CD4-positive, alpha-beta memory T cell (primary cell): Measurements from ENCODE around the gene SERPINA1. TPM values are rescaled to one million over a fixed set of nuclear protein-coding genes. Genes with fewer than 3 reads are reported as not detected.
"Not testable (repeated sequence)": the region's sequence is repeated elsewhere in the genome, so short reads cannot be mapped to it uniquely, and the experiment has no call there.

Experiments used
- CTCF ChIA-PET: fragments of 350-600 bp; sonication (Branson Sonifier 250); formaldehyde crosslinking; loops from one replicate; lab custom pipeline; 2021; ENCODE audit warnings: inconsistent platforms; ENCODE audit not compliant: partially characterized antibody; lab: Charles Lee
- POLR2A ChIA-PET: fragments of 350-600 bp; sonication (Branson Sonifier 250); formaldehyde crosslinking; loops from one replicate; lab custom pipeline; 2021; ENCODE audit not compliant: partially characterized antibody; lab: Charles Lee
- DNase-seq, 5 donors: peaks; one replicate each; pipeline versions ENCODE4 v3.0.0 to v3.0.0-alpha.2; 2020 to 2022; ENCODE audit warnings: mixed read lengths in 1 of 5
- H3K27ac ChIP-seq: one replicate; pipeline ENCODE4 v1.7.0; 2013; ENCODE audit warnings: low read depth, low read length
- H3K27me3 ChIP-seq: 2 replicates; pipeline ENCODE4 v1.7.0; 2013; ENCODE audit warnings: mild to moderate bottlenecking, low read length, moderate library complexity; ENCODE audit not compliant: insufficient read depth
- H3K36me3 ChIP-seq: 2 replicates; pipeline ENCODE4 v1.7.0; 2013; ENCODE audit warnings: mild to moderate bottlenecking, low read length, moderate library complexity; ENCODE audit not compliant: insufficient read depth
- H3K4me1 ChIP-seq: 2 replicates; pipeline ENCODE4 v1.7.0; 2013; ENCODE audit warnings: mild to moderate bottlenecking, low read length, moderate library complexity; ENCODE audit not compliant: insufficient read depth
- H3K4me3 ChIP-seq, 2 donors: one replicate each; pipeline ENCODE4 v1.7.0; 2013; ENCODE audit warnings: low read length in 2 of 2, mild to moderate bottlenecking in 1 of 2
- H3K9me3 ChIP-seq, 2 donors: one replicate each; pipeline ENCODE4 v1.7.0; 2013; ENCODE audit warnings: low read length in 2 of 2, control low read depth in 1 of 2; ENCODE audit not compliant: control insufficient read depth in 1 of 2
- H3K27ac Mint-ChIP-seq, 7 donors: one replicate each; pipeline ENCODE4 v1.8.0; 2020 to 2021; ENCODE audit warnings: mixed read lengths in 7 of 7, mild to moderate bottlenecking in 6 of 7, inconsistent platforms in 3 of 7, moderate library complexity in 3 of 7
- H3K27me3 Mint-ChIP-seq, 2 donors: one replicate each; pipeline ENCODE4 v1.8.0; 2020 to 2021; ENCODE audit warnings: mixed read lengths in 2 of 2
- H3K36me3 Mint-ChIP-seq, 2 donors: one replicate each; pipeline ENCODE4 v1.8.0; 2020 to 2021; ENCODE audit warnings: mixed read lengths in 2 of 2, inconsistent platforms in 1 of 2, mild to moderate bottlenecking in 1 of 2
- H3K4me1 Mint-ChIP-seq, 4 donors: one replicate each; pipeline ENCODE4 v1.8.0; 2020 to 2021; ENCODE audit warnings: mixed read lengths in 4 of 4, mild to moderate bottlenecking in 1 of 4
- H3K4me3 Mint-ChIP-seq, 8 donors: one replicate each; pipeline ENCODE4 v1.8.0; 2020 to 2021; ENCODE audit warnings: mixed read lengths in 8 of 8, mild to moderate bottlenecking in 7 of 8, moderate library complexity in 6 of 8, inconsistent platforms in 3 of 8
- H3K9me3 Mint-ChIP-seq, 8 donors: one replicate each; pipeline ENCODE4 v1.8.0; 2020 to 2021; ENCODE audit warnings: mixed read lengths in 8 of 8, mild to moderate bottlenecking in 5 of 8, inconsistent platforms in 3 of 8, moderate library complexity in 1 of 8
- intact Hi-C: fragments of 100-400 bp; cut with micrococcal nuclease; formaldehyde crosslinking; loops from one replicate; pipeline ENCODE4 v1.15.1; 2023
- polyA plus RNA-seq, 2 donors: library from polyadenylated mRNA; unstranded; fragments of 300-500 nt; fragmentation: Illumina TruSeq; gene quantifications; one replicate each; pipeline ENCODE4 v1.2.3, GENCODE V29; 2021
- total RNA-seq, 2 experiments: library from RNA; stranded (reverse); gene quantifications; one replicate each; pipeline ENCODE4 v1.2.3, GENCODE V29; 2021

SERPINA1 gene
- total and polyA plus RNA-seq, 4 experiments from 2014 or later: 0.44 to 0.58 TPM; not detected in 2

GRCh38 chr14:94417497-94418205 is 29.2 kb upstream of the SERPINA1 start:
- H3K9me3 ChIP-seq, POLR2A ChIA-PET, H3K27me3 ChIP-seq, H3K4me3 ChIP-seq, H3K27ac ChIP-seq, H3K4me1 Mint-ChIP-seq, CTCF ChIA-PET, H3K36me3 ChIP-seq, intact Hi-C loops, H3K36me3 Mint-ChIP-seq, DNase-seq, H3K4me3 Mint-ChIP-seq, H3K4me1 ChIP-seq, H3K27ac Mint-ChIP-seq: not testable (repeated sequence)
- Mint-ChIP-seq H3K9me3 (peaks cover 2 to 32% (median 8%) of the 10 kb centered on the region in 8 donors), H3K27me3 (peaks cover 17 to 20% of the 10 kb centered on the region in 2 donors)

GRCh38 chr14:94412671-94413638 is 24.6 kb upstream of the SERPINA1 start:
- ChIA-PET POLR2A (no interaction called here), CTCF (no interaction called here)
- intact Hi-C loops: no loop called here
- DNase-seq: no peak
- no peak overlapping the region for H3K4me3 Mint-ChIP-seq
- Histone ChIP-seq H3K27me3 (no peaks in the 10 kb centered on the region), H3K9me3 (no peaks in the 10 kb centered on the region), H3K4me3 (no peak overlapping the region), H3K4me1 (no peaks in the 10 kb centered on the region), H3K27ac (no peak overlapping the region), H3K36me3 (no peaks in the 10 kb centered on the region)
- peaks cover 0 to 4% of the 10 kb centered on the region in 2 donors for H3K36me3 Mint-ChIP-seq
- H3K27ac Mint-ChIP-seq: no peak overlapping the region
- H3K9me3 Mint-ChIP-seq: peaks cover 4 to 35% (median 24%) of the 10 kb centered on the region in 8 donors
- H3K27me3 Mint-ChIP-seq: peaks cover 13 to 22% of the 10 kb centered on the region in 2 donors
- no peaks in the 10 kb centered on the region for H3K4me1 Mint-ChIP-seq

GRCh38 chr14:94411638-94412037 is 23.2 kb upstream of the SERPINA1 start:
- Mint-ChIP-seq H3K9me3 (peaks cover 3 to 39% (median 28%) of the 10 kb centered on the region in 8 donors), H3K36me3 (peaks cover 0 to 6% of the 10 kb centered on the region in 2 donors), H3K4me3 (no peak overlapping the region), H3K4me1 (no peaks in the 10 kb centered on the region), H3K27me3 (peaks cover 13 to 23% of the 10 kb centered on the region in 2 donors), H3K27ac (no peak overlapping the region)
- ChIA-PET POLR2A (no interaction called here), CTCF (no interaction called here)
- no peaks in the 10 kb centered on the region for H3K9me3 ChIP-seq
- intact Hi-C loops: no loop called here
- H3K4me1 ChIP-seq: no peaks in the 10 kb centered on the region
- no peaks in the 10 kb centered on the region for H3K36me3 ChIP-seq
- no peak for DNase-seq
- no peaks in the 10 kb centered on the region for H3K27me3 ChIP-seq
- no peak overlapping the region for H3K27ac ChIP-seq
- H3K4me3 ChIP-seq: no peak overlapping the region

- H3K27ac Mint-ChIP-seq, CTCF ChIA-PET, intact Hi-C loops, POLR2A ChIA-PET, H3K4me3 ChIP-seq, H3K9me3 ChIP-seq, H3K4me3 Mint-ChIP-seq, H3K27ac ChIP-seq, H3K4me1 ChIP-seq, H3K27me3 ChIP-seq, H3K36me3 ChIP-seq, DNase-seq, H3K36me3 Mint-ChIP-seq, H3K4me1 Mint-ChIP-seq: not testable (repeated sequence)
- peaks cover 0 to 48% (median 25%) of the 10 kb centered on the region in 8 donors for H3K9me3 Mint-ChIP-seq
- peaks cover 11 to 14% of the 10 kb centered on the region in 2 donors for H3K27me3 Mint-ChIP-seq
Observed at GRCh38 chr14:94409430-94409829, 21.0 kb upstream of the SERPINA1 start.

- Histone ChIP-seq H3K27me3 (no peaks in the 10 kb centered on the region), H3K4me1 (no peaks in the 10 kb centered on the region), H3K9me3 (no peaks in the 10 kb centered on the region), H3K4me3 (no peak overlapping the region), H3K27ac (no peak overlapping the region), H3K36me3 (no peaks in the 10 kb centered on the region)
- Mint-ChIP-seq H3K36me3 (peaks cover 0 to 5% of the 10 kb centered on the region in 2 donors), H3K4me1 (no peaks in the 10 kb centered on the region), H3K9me3 (peaks cover 0 to 48% (median 25%) of the 10 kb centered on the region in 8 donors), H3K4me3 (no peak overlapping the region), H3K27me3 (peaks cover 11 to 14% of the 10 kb centered on the region in 2 donors), H3K27ac (no peak overlapping the region)
- ChIA-PET CTCF (no interaction called here), POLR2A (no interaction called here)
- intact Hi-C loops: no loop called here
- no peak for DNase-seq
Observed at GRCh38 chr14:94408546-94409095, 20.2 kb upstream of the SERPINA1 start.

- H3K27ac Mint-ChIP-seq: no peak overlapping the region
- no peaks in the 10 kb centered on the region for H3K4me1 Mint-ChIP-seq
- H3K4me1 ChIP-seq: no peaks in the 10 kb centered on the region
- intact Hi-C loops: no loop called here
- H3K9me3 ChIP-seq: no peaks in the 10 kb centered on the region
- DNase-seq: no peak
- peaks cover 0 to 5% of the 10 kb centered on the region in 2 donors for H3K36me3 Mint-ChIP-seq
- no peaks in the 10 kb centered on the region for H3K36me3 ChIP-seq
- ChIA-PET POLR2A (no interaction called here), CTCF (no interaction called here)
- H3K27me3 Mint-ChIP-seq: peaks cover 6 to 14% of the 10 kb centered on the region in 2 donors
- no peak overlapping the region for H3K4me3 ChIP-seq
- no peak overlapping the region for H3K4me3 Mint-ChIP-seq
- peaks cover 0 to 44% (median 24%) of the 10 kb centered on the region in 8 donors for H3K9me3 Mint-ChIP-seq
- no peak overlapping the region for H3K27ac ChIP-seq
- no peaks in the 10 kb centered on the region for H3K27me3 ChIP-seq
Observed at GRCh38 chr14:94407906-94408305, 19.5 kb upstream of the SERPINA1 start.

- Mint-ChIP-seq H3K4me1 (no peaks in the 10 kb centered on the region), H3K4me3 (no peak overlapping the region), H3K36me3 (peaks cover 0 to 5% of the 10 kb centered on the region in 2 donors), H3K27me3 (peaks cover 6 to 7% of the 10 kb centered on the region in 2 donors), H3K9me3 (peaks cover 0 to 36% (median 20%) of the 10 kb centered on the region in 8 donors), H3K27ac (no peak overlapping the region)
- intact Hi-C loops: no loop called here
- Histone ChIP-seq H3K9me3 (no peaks in the 10 kb centered on the region), H3K27me3 (no peaks in the 10 kb centered on the region), H3K27ac (no peak overlapping the region), H3K36me3 (no peaks in the 10 kb centered on the region), H3K4me1 (no peaks in the 10 kb centered on the region), H3K4me3 (no peak overlapping the region)
- ChIA-PET POLR2A (no interaction called here), CTCF (no interaction called here)
- no peak for DNase-seq
Observed at GRCh38 chr14:94406910-94407309, 18.5 kb upstream of the SERPINA1 start.
